Thoracic aorta (tissue), 2 donors: ENCODE data around the gene BUB1B. TPM values are rescaled to one million over a fixed set of nuclear protein-coding genes. Genes with fewer than 3 reads are reported as not detected.

Experiments
- ATAC-seq: fragments of 150-250 bp; one replicate; pipeline ENCODE4 v1.8.0; 2017; ENCODE audit warnings: low read depth; ENCODE audit not compliant: insufficient number of reproducible peaks, low FRiP score
- DNase-seq: peaks from one replicate; pipeline ENCODE4 v3.0.0-alpha.2; 2020; ENCODE audit warnings: low spot score
- H3K27ac ChIP-seq, 2 donors: fragments of 200-600 bp; sonication (generic); 1 replicate in 1 of 2; 2 replicates in 1 of 2; pipeline ENCODE4 v1.5.1; 2016; ENCODE audit warnings: mild to moderate bottlenecking in 2 of 2, moderate library complexity in 2 of 2
- H3K27me3 ChIP-seq: fragments of 200-600 bp; sonication (generic); replicated peaks from 2 replicates; pipeline ENCODE4 v1.6.0; 2016; ENCODE audit warnings: mild to moderate bottlenecking; ENCODE audit not compliant: insufficient read depth
- H3K36me3 ChIP-seq: fragments of 200-600 bp; sonication (generic); one replicate; pipeline ENCODE4 v1.5.1; 2016
- H3K4me1 ChIP-seq, 2 donors: fragments of 200-600 bp; sonication (generic); 1 replicate in 1 of 2; 2 replicates in 1 of 2; pipeline versions ENCODE4 v1.5.1 to v1.6.0; 2016; ENCODE audit warnings: low read depth in 2 of 2, mild to moderate bottlenecking in 1 of 2; ENCODE audit not compliant: control insufficient read depth in 1 of 2
- H3K4me3 ChIP-seq: fragments of 200-600 bp; sonication (generic); 2 replicates; pipeline ENCODE4 v1.5.1; 2016; ENCODE audit warnings: mild to moderate bottlenecking
- H3K9me3 ChIP-seq: fragments of 200-600 bp; sonication (generic); 2 replicates; pipeline ENCODE4 v1.5.1; 2016
- CTCF ChIP-seq: fragments of 200-600 bp; sonication (generic); IDR thresholded peaks from one replicate; pipeline ENCODE4 v1.5.1; 2019; ENCODE audit warnings: antibody characterized with exemption
- total RNA-seq, 2 donors: library from RNA; depleted of rRNA; stranded (reverse); fragments of >200 nt; gene quantifications; one replicate each; pipeline versions ENCODE4 v1.1.0 to v1.2.3, GENCODE V29; 2016

BUB1B gene
- total RNA-seq, 2 donors from 2014 or later, result 0.41 to 3.5 TPM

DNA sequence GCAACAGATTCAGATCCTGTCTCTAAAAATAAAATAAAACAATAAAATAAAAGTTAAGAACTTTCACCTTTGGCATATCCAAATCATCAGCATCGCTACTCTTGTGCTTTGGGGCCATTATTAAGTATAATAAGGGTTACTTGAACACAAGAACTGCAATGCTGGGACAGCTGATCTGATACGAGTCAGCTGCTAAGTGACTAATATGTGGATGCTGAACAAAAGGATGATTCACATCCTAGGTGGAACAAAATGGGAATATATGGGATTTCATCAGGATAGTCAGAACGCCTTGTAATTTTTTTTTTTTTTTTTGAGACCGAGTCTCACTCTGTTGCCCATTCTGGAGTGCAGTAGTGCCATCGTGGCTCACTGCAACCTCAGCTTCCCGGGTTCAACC is 29.7 kb downstream of the BUB1B start:
- no peaks in the 10 kb centered on the region for H3K4me1 ChIP-seq
- H3K4me3 ChIP-seq, result no peak overlapping the region
- no peak for ATAC-seq
- no peak for TF ChIP-seq CTCF
- H3K27ac ChIP-seq, result no peak overlapping the region
- H3K9me3 ChIP-seq, result no peaks in the 10 kb centered on the region
- no peak for DNase-seq
- no peaks in the 10 kb centered on the region for H3K36me3 ChIP-seq
- H3K27me3 ChIP-seq, result no peaks in the 10 kb centered on the region

DNA sequence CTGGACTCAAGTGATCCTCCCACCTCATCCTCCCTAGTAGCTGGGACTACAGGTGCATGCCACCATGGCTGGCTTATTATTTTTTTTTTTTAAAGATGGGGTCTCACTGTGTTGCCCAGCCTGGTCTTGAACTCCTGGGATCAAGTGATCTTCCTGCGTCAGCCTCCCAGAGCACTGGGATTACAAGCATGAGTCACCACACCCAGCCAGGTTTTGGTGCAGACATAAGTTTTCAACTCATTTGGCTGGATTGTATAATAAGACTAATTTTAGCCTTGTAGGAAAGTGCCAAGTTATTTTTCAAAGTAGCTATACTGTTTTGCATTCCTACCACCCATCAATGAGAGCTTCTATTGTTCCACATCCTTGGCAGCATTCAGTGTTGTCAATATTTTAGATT is 32.1 kb downstream of the BUB1B start:
- no peak for TF ChIP-seq CTCF
- ATAC-seq (no peak), DNase-seq (no peak)

DNA sequence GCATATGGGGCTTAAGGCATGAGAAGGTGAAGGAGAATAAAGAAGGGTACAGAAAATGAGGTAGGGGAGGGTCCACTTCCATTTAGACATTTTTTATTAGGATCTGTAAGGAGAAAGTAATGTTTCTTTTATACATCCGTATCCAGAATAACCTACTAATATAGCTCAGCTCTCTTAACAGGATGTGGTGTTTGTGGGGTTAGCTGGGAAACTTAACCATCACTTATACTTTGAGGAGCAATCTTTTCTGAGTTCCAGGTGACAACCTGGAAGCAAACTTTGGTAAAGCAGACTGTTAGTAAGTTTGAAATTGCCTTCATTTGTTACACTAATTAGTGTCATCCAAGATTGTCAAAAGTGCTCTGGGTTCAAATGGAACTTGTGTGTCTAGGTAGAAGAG is 36.6 kb downstream of the BUB1B start:
- DNase-seq (no peak), ATAC-seq (no peak)
- Histone ChIP-seq H3K27me3 (no peaks in the 10 kb centered on the region), H3K36me3 (no peaks in the 10 kb centered on the region), H3K9me3 (no peaks in the 10 kb centered on the region), H3K27ac (no peak overlapping the region), H3K4me1 (no peaks in the 10 kb centered on the region), H3K4me3 (no peak overlapping the region)
- no peak for TF ChIP-seq CTCF

More for the DNA sequence above, 32.1 kb downstream of the BUB1B start:
- Histone ChIP-seq H3K36me3 (no peaks in the 10 kb centered on the region), H3K4me1 (no peaks in the 10 kb centered on the region), H3K4me3 (no peak overlapping the region), H3K27ac (no peak overlapping the region), H3K27me3 (no peaks in the 10 kb centered on the region), H3K9me3 (no peaks in the 10 kb centered on the region)

DNA sequence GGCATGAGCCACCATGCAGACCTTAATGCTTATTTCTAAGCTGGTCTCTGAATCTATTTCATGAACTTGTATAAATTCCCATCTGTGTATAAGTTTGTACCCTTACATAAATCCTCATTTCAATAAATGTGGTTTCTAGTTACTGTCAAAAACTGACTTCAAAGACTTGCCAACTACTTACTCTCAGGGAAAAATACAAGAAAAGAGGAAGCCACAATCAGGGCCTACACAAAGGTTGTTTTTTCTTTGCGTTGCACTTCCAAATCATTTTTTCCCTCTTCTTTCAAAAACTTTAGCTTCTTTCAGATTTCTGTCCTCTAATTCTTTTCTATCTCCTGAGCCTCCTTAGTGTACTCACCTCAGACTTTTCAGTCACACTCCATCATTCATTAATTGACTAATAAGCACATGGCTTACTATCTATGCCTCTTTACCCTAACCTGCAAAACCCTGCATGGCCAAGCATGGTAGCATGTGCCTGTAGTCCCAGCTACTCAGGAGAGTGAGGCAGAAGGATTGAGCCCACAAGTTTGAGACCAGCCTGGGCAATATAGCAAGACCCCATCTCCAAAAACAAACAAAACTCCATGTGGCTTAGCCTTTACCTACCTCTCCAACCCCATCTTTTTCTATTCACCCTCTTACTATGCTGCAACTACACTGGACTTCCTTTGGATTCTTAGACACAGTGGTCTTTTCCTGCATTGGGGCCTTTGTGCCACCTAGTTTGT is 37.7 kb downstream of the BUB1B start:
- no peaks in the 10 kb centered on the region for H3K36me3 ChIP-seq

GRCh38 chr15:40204100-40204499 is 43.2 kb downstream of the BUB1B start:
- Histone ChIP-seq H3K27ac (no peak overlapping the region), H3K36me3 (no peaks in the 10 kb centered on the region), H3K27me3 (no peaks in the 10 kb centered on the region), H3K9me3 (no peaks in the 10 kb centered on the region), H3K4me3 (no peak overlapping the region), H3K4me1 (no peaks in the 10 kb centered on the region)
- DNase-seq, result no peak
- TF ChIP-seq CTCF, result no peak
- ATAC-seq, result no peak

More for the DNA sequence above, 37.7 kb downstream of the BUB1B start:
- no peak for TF ChIP-seq CTCF
- DNase-seq, result no peak
- H3K9me3 ChIP-seq, result no peaks in the 10 kb centered on the region
- H3K4me1 ChIP-seq, result no peaks in the 10 kb centered on the region
- H3K4me3 ChIP-seq, result no peak overlapping the region
- no peaks in the 10 kb centered on the region for H3K27me3 ChIP-seq
- ATAC-seq, result no peak
- no peak overlapping the region for H3K27ac ChIP-seq
